VCaP (cell line): Measurements from ENCODE around the gene XYLT1.

Source experiments
- H3K27ac ChIP-seq: fragments of 450-650 bp; 2 replicates; pipeline ENCODE4 v1.5.1; 2017
- CTCF ChIP-seq: fragments of 450-650 bp; conservative IDR thresholded peaks from 2 replicates; pipeline ENCODE4 v1.5.1; 2017; ENCODE audit warnings: mild to moderate bottlenecking, moderate library complexity

XYLT1 gene

GRCh38 chr16:17375461-17376304 is 95.1 kb downstream of the XYLT1 start:
- no peak for TF ChIP-seq CTCF
- peak overlapping the region; percentile 61 for H3K27ac ChIP-seq

- TF ChIP-seq CTCF, result no peak
- peak overlapping the region; percentile 61 for H3K27ac ChIP-seq
Measured at GRCh38 chr16:17374668-17375255, 96.0 kb downstream of the XYLT1 start.

- no peak for TF ChIP-seq CTCF
- no peak overlapping the region for H3K27ac ChIP-seq
Measured at GRCh38 chr16:17373533-17373932, 97.2 kb downstream of the XYLT1 start.

GRCh38 chr16:17372386-17372785 is 98.4 kb downstream of the XYLT1 start:
- TF ChIP-seq CTCF, result no peak
- H3K27ac ChIP-seq, result no peak overlapping the region

GRCh38 chr16:17371299-17371698 is 99.5 kb downstream of the XYLT1 start:
- no peak overlapping the region for H3K27ac ChIP-seq
- no peak for TF ChIP-seq CTCF

GRCh38 chr16:17370731-17371285 is 100.0 kb downstream of the XYLT1 start:
- no peak overlapping the region for H3K27ac ChIP-seq
- no peak for TF ChIP-seq CTCF

- TF ChIP-seq CTCF, result no peak
- H3K27ac ChIP-seq, result no peak overlapping the region
Measured at GRCh38 chr16:17370223-17370707, 100.5 kb downstream of the XYLT1 start.
